AG04450 (cell line): ENCODE data around the gene SETD6. TPM values are rescaled to one million over a fixed set of nuclear protein-coding genes. Genes with fewer than 3 reads are reported as not detected.

ENCODE experiments used
- CTCF ChIA-PET: fragments of 300-600, 350-600 bp; formaldehyde crosslinking; extraction: SDS; loops from one replicate; lab custom pipeline; 2022; ENCODE audit warnings: antibody characterized with exemption, inconsistent platforms; lab: Charles Lee
- POLR2A ChIA-PET: fragments of 350-600 bp; formaldehyde crosslinking; extraction: SDS; loops from one replicate; lab custom pipeline; 2021; ENCODE audit warnings: antibody characterized with exemption, inconsistent platforms; lab: Yijun Ruan, JAX
- DNase-seq: peaks from one replicate; pipeline ENCODE4 v3.0.0-alpha.2; 2011; ENCODE audit warnings: low read depth, low spot score
- H3K27ac ChIP-seq: one replicate; pipeline ENCODE4 v1.5.1; 2012; ENCODE audit warnings: low read depth, low read length, control low read depth
- H3K27me3 ChIP-seq: one replicate; pipeline ENCODE4 v1.6.0; 2012; ENCODE audit warnings: low read length; ENCODE audit not compliant: control insufficient read depth, insufficient read depth
- H3K4me3 ChIP-seq: 2 replicates; pipeline ENCODE4 v1.5.1; 2011; ENCODE audit warnings: mild to moderate bottlenecking, low read depth, low read length, control low read depth
- H3K9me3 ChIP-seq: 2 replicates; pipeline ENCODE4 v1.5.1; 2012; ENCODE audit warnings: low read length; ENCODE audit not compliant: control insufficient read depth, insufficient read depth
- CTCF ChIP-seq: IDR thresholded peaks from 2 replicates; pipeline ENCODE4 v1.5.1; 2011; ENCODE audit warnings: low read depth, low read length, control low read depth, inconsistent platforms
- polyA plus RNA-seq: library from polyadenylated mRNA; depleted of rRNA; stranded (reverse); fragments of >200 nt; gene quantifications from 2 replicates; pipeline ENCODE4 v1.2.3, GENCODE V29; 2011

The SETD6 gene
- polyA plus RNA-seq, 1 experiment = 6.5 TPM

- CTCF ChIA-PET = no interaction called here
- H3K27me3 ChIP-seq = no peaks in the 10 kb centered on the region
- no peak overlapping the region for H3K27ac ChIP-seq
- no peak overlapping the region for H3K4me3 ChIP-seq
- H3K9me3 ChIP-seq = no peaks in the 10 kb centered on the region; the same call in 1 of the 2 replicates
- POLR2A ChIA-PET = no interaction called here
- DNase-seq = no peak
- TF ChIP-seq CTCF = no peak
Observed at GRCh38 chr16:58503166-58503862, 12.0 kb upstream of the SETD6 start.

- H3K9me3 ChIP-seq = no peaks in the 10 kb centered on the region; the same call in 1 of the 2 replicates
- no peaks in the 10 kb centered on the region for H3K27me3 ChIP-seq
- H3K27ac ChIP-seq = no peak overlapping the region
- no peak for TF ChIP-seq CTCF
- ChIA-PET CTCF (no interaction called here), POLR2A (no interaction called here)
- no peak overlapping the region for H3K4me3 ChIP-seq
- no peak for DNase-seq
Observed at GRCh38 chr16:58503863-58504688, 11.2 kb upstream of the SETD6 start.

GRCh38 chr16:58506241-58507194 is 8.8 kb upstream of the SETD6 start:
- Histone ChIP-seq H3K4me3 (no peak overlapping the region), H3K27me3 (no peaks in the 10 kb centered on the region), H3K9me3 (no peaks in the 10 kb centered on the region), H3K27ac (no peak overlapping the region)
- ChIA-PET POLR2A (no interaction called here), CTCF (interaction anchor here (0.6 to 1.5 kb wide), 3 partner anchors 11 to 380 kb away, joined by 3 to 7 read pairs (median 5); no protein-coding TSS in a partner anchor)
- no peak for TF ChIP-seq CTCF
- DNase-seq = no peak

GRCh38 chr16:58507195-58507962 is 7.9 kb upstream of the SETD6 start:
- CTCF ChIA-PET = no interaction called here
- no peak for TF ChIP-seq CTCF
- DNase-seq = no peak
- H3K9me3 ChIP-seq = no peaks in the 10 kb centered on the region
- no peaks in the 10 kb centered on the region for H3K27me3 ChIP-seq
- POLR2A ChIA-PET = no interaction called here
- no peak overlapping the region for H3K4me3 ChIP-seq
- no peak overlapping the region for H3K27ac ChIP-seq
